ENCODE measurements around the gene DYSF.

DNA sequence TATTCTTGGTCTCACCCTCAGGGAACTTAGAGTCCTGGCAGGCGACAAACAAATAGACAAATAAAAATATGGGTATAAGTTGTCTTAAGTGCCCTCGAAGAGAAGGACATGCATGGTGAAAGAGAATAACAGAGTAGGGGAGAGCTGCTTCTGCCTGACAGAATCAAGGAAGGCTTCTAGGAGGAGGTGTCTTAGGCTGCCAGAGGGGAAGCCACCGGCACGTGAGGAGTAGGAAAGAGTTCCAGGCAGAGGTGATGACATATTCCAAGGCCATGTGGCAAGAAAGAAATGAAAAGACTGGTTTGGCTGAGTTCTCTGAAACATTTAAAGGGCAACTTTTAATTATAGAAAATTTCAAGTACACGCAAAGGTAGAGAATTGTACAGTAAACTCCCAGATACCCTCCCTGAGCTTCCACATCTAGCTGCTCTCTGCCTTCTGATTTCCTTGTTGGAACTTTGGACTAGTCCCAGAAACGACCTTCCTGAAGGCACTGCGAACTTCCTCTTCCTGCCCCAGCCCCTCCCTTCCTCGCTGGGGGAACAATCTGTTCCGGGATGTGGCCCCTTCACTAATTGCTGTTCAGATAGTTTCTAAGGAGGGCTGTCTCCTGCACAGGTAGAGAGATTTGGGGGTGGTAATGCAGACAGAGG, 91.7 kb downstream of the DYSF start:
- TF ChIP-seq, protein P1, sequence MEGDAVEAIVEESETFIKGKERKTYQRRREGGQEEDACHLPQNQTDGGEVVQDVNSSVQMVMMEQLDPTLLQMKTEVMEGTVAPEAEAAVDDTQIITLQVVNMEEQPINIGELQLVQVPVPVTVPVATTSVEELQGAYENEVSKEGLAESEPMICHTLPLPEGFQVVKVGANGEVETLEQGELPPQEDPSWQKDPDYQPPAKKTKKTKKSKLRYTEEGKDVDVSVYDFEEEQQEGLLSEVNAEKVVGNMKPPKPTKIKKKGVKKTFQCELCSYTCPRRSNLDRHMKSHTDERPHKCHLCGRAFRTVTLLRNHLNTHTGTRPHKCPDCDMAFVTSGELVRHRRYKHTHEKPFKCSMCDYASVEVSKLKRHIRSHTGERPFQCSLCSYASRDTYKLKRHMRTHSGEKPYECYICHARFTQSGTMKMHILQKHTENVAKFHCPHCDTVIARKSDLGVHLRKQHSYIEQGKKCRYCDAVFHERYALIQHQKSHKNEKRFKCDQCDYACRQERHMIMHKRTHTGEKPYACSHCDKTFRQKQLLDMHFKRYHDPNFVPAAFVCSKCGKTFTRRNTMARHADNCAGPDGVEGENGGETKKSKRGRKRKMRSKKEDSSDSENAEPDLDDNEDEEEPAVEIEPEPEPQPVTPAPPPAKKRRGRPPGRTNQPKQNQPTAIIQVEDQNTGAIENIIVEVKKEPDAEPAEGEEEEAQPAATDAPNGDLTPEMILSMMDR (IDR thresholded peaks at IDR 0.05): no peak
- peak in 1 of 2 donors; percentile 24 for TF ChIP-seq POLR2A (IDR thresholded peaks at IDR 0.05)
